HG03103 (cell line): Measurements from ENCODE around the gene DPYSL3.
A peak's percentile ranks its signal among the peaks of the same experiment; 100 is the strongest.

Experiments used
- ATAC-seq: cut with Tn5 transposase; IDR thresholded peaks from one replicate; pipeline ENCODE4 v1.9.1; 2021; ENCODE audit warnings: low read depth; ENCODE audit not compliant: unreplicated experiment

Gene DPYSL3

DNA sequence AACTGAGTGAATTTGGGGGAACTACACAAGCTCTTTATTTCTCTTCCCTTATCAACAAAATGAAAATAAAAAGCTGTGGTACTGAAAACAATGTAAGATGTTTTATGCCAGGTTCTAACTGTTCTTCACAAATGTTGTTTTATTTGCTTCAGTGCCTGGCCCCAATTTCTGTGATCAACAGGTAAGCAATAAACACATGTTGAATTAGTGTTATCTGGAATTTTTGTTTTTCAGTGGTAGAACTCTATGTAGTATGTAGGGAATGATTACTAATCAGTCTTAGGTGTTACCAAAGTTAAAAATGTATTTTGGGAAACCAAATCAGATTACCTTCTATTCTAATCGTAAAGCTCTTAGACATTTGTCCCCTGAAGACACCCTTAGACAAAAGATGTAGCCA is 7.5 kb upstream of the DPYSL3 start:
- no peak for ATAC-seq

- ATAC-seq: no peak
Measured at GRCh38 chr5:147515269-147515668, 5.4 kb upstream of the DPYSL3 start.

- ATAC-seq: no peak
Measured at GRCh38 chr5:147512659-147513379, 3.0 kb upstream of the DPYSL3 start.

GRCh38 chr5:147510885-147511284 is 1.0 kb upstream of the DPYSL3 start:
- no peak for ATAC-seq

DNA sequence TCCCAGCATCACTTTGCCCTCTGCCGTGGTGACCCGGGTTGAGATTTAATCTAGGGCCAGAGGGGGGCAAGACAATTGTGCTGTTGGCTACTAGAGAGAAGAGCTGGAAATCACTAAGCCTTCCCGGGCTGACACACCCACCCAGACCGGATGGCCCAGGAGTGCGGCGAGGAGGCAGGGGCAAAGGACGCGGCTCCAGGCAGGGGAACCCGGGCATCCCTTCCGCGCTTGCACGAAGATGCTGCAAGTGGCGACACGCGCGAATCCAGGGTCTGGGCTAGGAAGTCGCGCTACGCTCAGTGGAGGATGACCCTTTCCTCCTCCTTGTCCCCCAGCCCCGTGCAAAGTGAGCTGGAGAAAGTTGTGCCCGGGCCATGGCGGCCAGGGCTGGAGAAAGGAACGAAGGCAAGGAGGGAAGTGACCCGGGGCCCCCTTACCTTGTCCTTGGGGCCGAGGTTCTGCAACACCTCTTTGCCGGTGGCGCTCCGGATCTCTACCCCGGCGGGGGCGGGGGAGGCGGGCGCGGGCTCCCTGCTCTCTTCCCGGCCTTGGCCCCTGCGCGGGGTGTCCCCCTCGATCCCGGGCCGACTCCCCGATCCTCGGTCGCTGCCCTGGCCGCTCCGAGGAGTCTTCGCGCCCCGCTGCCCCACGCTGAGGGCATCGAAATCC is 693 bp downstream of the DPYSL3 start:
- no peak for ATAC-seq

DNA sequence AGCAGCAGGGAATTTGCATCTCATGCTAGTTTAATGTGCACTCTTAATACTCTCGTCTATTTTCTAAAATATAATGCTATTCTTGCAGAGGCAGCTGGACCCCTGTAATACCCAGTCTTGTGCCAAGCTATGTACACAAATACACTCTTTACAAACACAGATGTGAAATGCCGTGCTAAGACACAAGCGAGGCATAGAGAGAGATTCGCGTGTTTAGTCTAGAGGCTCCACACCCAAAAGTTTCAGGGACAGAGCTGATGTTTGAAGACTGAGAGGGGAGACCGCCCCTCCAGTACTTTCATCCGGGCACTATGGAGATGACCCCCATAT is 1.2 kb downstream of the DPYSL3 start:
- ATAC-seq: no peak

- ATAC-seq: no peak
Measured at GRCh38 chr5:147507480-147508126, 2.3 kb downstream of the DPYSL3 start.

- ATAC-seq: no peak
Measured at GRCh38 chr5:147504535-147504934, 5.3 kb downstream of the DPYSL3 start.

DNA sequence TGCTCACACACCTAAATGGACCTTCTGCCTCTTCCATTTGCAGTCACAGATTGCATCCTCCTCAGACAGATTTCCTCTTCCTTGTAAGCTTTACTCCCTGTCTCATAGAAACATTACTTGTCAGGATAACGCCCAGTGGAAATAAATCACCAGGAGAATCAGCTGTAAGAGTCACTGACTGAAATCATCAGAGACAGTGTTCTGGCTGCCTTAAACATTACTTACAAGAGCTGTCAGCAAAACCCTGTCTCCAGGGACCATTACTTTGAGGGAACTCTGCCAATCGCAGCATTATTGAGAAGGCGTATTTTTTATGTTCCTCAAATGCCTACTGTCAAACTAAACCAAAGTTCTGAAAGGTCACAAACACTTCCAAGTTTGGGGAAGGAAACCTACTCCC is 5.9 kb downstream of the DPYSL3 start:
- no peak for ATAC-seq

GRCh38 chr5:147490989-147491388 is 18.9 kb downstream of the DPYSL3 start:
- no peak for ATAC-seq

DNA sequence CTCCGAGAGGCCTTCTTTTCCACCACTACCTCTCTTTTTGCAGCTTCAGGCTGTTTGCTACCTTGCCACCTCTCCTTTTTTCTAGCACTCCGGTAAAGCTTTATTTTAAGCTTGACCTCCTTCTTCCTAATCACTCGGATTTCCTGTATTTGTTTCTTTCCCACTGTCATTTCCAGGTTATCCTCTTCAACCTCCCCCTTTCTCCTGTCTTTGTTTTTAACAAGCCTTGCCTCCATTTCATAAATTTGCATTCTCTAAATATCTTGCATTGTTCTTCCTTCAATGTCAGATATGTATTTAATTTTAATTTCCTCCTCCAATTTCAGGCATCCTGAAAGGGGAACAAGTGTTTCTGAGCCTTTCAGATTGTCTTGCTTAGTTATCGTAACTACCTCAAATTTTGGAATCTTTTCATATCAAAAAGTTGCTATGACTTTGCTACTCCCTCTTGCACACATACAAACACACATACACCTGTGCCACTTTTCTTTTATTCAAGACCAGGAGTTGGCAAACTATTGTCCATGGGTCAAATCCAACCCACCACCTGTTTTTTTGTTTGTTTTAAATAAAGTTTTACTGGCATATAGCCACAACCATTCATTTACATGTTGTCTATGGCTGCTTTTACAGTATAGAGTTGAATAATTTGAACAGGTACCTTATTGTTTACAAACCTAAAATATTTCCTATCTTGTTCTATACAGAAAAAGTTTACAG is 22.7 kb downstream of the DPYSL3 start:
- no peak for ATAC-seq

GRCh38 chr5:147485814-147486213 is 24.1 kb downstream of the DPYSL3 start:
- no peak for ATAC-seq

DNA sequence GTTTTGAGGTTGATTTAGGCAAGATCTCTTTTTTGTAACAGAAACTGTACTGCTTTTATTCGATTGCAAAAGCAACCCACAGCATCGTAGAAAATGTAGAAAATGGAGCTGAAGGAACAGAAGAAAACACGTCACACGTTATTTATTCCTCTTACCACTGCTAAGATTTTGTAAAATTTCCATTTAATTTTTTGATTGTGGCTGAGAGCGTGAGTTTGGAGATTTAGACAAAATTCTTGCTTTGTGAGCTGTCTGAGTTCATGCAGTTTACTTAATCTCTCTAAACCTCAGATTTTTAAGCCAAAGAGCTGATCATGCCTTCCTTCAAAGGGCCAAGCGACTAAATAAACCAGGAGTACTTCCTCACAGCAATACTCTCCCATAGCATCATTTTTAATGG is 24.8 kb downstream of the DPYSL3 start:
- ATAC-seq: no peak

DNA sequence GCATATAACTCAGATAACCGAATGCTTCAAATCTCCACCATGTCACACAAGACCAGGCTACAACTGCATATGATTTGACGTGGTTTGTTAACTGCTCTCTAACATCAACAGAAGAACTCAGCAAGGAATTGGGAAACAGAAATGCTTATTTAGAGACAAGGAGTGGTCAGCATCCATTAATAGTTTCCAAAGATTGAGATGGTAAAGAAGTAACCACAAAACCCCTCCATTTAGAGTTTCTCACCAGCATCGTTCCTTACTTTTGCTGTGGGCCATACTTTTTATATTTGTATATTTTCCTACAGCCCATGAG is 25.2 kb downstream of the DPYSL3 start:
- no peak for ATAC-seq

GRCh38 chr5:147483961-147484707 is 25.7 kb downstream of the DPYSL3 start:
- no peak for ATAC-seq

GRCh38 chr5:147483188-147483790 is 26.6 kb downstream of the DPYSL3 start:
- no peak for ATAC-seq

- ATAC-seq: no peak
Measured at GRCh38 chr5:147482706-147483180, 27.1 kb downstream of the DPYSL3 start.

DNA sequence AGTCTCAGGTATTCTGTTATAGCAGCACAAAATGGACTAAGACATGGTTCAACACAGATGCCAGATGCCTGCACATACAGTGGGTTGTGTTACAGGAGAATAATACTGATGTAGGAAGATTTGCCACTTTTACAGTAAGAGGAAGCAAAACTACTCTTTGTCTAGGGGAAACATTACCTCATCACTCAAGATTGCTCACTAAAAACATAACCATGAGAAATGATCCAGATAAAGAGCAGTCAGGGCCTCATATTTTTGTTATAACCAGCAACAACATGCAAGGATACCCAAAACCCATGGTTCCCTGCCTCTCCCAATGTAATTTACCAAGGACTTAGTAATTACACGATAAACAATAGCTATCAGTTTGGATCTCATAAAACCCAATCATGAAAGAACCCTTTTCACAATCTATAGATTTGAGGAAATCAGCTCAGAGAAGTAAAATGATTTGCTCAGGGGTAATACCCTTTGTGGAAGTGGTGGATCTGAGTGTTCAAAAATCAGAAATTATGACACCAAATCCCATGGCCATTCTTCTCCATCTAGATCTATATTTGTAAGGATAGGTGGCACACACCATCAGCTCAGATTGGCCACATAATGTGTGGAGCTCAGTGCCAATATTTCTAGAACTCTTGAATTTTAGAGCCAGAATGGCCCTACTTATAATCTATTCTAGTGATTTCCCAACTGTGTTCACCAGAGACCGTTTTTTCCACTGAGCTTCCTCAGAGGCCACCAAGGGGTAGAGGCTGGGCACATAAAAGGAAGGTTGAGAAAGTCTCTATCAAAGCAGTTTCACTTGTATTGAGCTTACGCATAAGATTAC is 27.8 kb downstream of the DPYSL3 start:
- peak; percentile 80 for ATAC-seq

DNA sequence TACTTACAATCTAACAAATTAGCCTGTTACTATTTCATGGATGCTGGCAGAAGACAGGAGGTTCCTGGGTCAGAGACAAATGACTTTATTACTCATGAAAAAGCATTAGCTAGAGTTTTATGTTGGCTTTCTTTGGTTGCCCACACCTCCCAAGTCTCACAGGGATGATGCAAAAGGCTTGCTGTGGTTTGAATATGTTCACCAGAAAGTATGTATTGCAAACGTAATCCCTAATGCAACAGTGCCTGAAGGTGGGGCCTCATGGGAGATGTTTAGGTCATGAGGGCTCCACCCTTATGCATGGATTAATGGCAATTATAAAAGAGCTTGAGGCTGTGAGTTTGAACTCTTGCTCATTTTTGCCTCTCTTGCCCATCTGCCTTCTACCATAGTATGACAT is 28.5 kb downstream of the DPYSL3 start:
- ATAC-seq: no peak
